Measurements from ENCODE around the gene GRIK2. TPM values are rescaled to one million over a fixed set of nuclear protein-coding genes. Genes with fewer than 3 reads are reported as not detected.

GRIK2 gene
- total and polyA plus RNA-seq, 12 donors, result 0.09 to 10.6 (median 1.9) TPM

GRCh38 chr6:101747716-101748115 is 354.2 kb downstream of the GRIK2 start:
- H3K36me3 ChIP-seq (replicated peaks in 1 of 2), result no peaks in the 10 kb centered on the region
- H3K9me3 ChIP-seq (replicated peaks in 1 of 3), result no peaks in the 10 kb centered on the region
- intact Hi-C loops (cut with DNase I), result no loop called here
- no peaks in the 10 kb centered on the region for H3K27me3 ChIP-seq
- no peak overlapping the region for H3K27ac ChIP-seq
- peaks cover 0 to 10% of the 10 kb centered on the region in 2 donors for H3K4me1 ChIP-seq (replicated peaks in 1 of 2)
- WGBS, 4 donors, result 5 to 18% (median 12%) methylated on average over 1 of the region's 1 CpG
- no peak overlapping the region for H3K4me3 ChIP-seq
- TF ChIP-seq CTCF (IDR thresholded peaks at IDR 0.05) (no peak), POLR2A (IDR thresholded peaks at IDR 0.05) (no peak)
- DNase-seq, result peak in 5 of 7 donors; percentile 29 to 65 (median 50)

GRCh38 chr6:101755931-101756330 is 362.4 kb downstream of the GRIK2 start:
- 88 to 98% (median 91%) methylated on average over 1 of the region's 1 CpG for WGBS, 4 donors
- Histone ChIP-seq H3K36me3 (replicated peaks in 1 of 2) (no peaks in the 10 kb centered on the region), H3K4me3 (no peak overlapping the region), H3K27ac (no peak overlapping the region), H3K4me1 (replicated peaks in 1 of 2) (peaks cover 0 to 1% of the 10 kb centered on the region in 2 donors), H3K27me3 (no peaks in the 10 kb centered on the region), H3K9me3 (replicated peaks in 1 of 3) (no peaks in the 10 kb centered on the region)
- intact Hi-C loops (cut with DNase I), result no loop called here
- DNase-seq, result no peak
- TF ChIP-seq CTCF (IDR thresholded peaks at IDR 0.05) (no peak), POLR2A (IDR thresholded peaks at IDR 0.05) (no peak)

- no peaks in the 10 kb centered on the region for H3K9me3 ChIP-seq (replicated peaks in 1 of 3)
- DNase-seq, result no peak
- H3K27me3 ChIP-seq, result no peaks in the 10 kb centered on the region
- 71 to 74% (median 73%) methylated on average over 1 of the region's 1 CpG for WGBS, 4 donors
- H3K4me3 ChIP-seq, result no peak overlapping the region
- no peaks in the 10 kb centered on the region for H3K36me3 ChIP-seq (replicated peaks in 1 of 2)
- TF ChIP-seq CTCF (IDR thresholded peaks at IDR 0.05) (no peak), POLR2A (IDR thresholded peaks at IDR 0.05) (no peak)
- no peak overlapping the region for H3K27ac ChIP-seq
- peaks cover 0 to 6% of the 10 kb centered on the region in 2 donors for H3K4me1 ChIP-seq (replicated peaks in 1 of 2)
- intact Hi-C loops (cut with DNase I), result no loop called here
These were observed 364.9 kb downstream of the GRIK2 start for GRCh38 chr6:101758368-101758767.

GRCh38 chr6:101760843-101761621 is 367.5 kb downstream of the GRIK2 start:
- Histone ChIP-seq H3K36me3 (replicated peaks in 1 of 2) (no peaks in the 10 kb centered on the region), H3K27me3 (no peaks in the 10 kb centered on the region)

More at GRCh38 chr6:101760843-101761621, 367.5 kb downstream of the GRIK2 start:
- no peak for TF ChIP-seq CTCF (IDR thresholded peaks at IDR 0.05)
- no peak for TF ChIP-seq POLR2A (IDR thresholded peaks at IDR 0.05)
- Histone ChIP-seq H3K4me3 (no peak overlapping the region), H3K9me3 (replicated peaks in 1 of 3) (no peaks in the 10 kb centered on the region), H3K4me1 (replicated peaks in 1 of 2) (peaks cover 0 to 6% of the 10 kb centered on the region in 2 donors), H3K27ac (no peak overlapping the region)
- peak in 6 of 7 donors; percentile 20 to 75 (median 44) for DNase-seq
- intact Hi-C loops (cut with DNase I), result no loop called here

Measured in adrenal gland (tissue), 12 donors.